ENCODE results near the gene PDLIM1.
"Not testable (repeated sequence)": the region's sequence is repeated elsewhere in the genome, so short reads cannot be mapped to it uniquely, and the experiment has no call there.

PDLIM1 gene

DNA sequence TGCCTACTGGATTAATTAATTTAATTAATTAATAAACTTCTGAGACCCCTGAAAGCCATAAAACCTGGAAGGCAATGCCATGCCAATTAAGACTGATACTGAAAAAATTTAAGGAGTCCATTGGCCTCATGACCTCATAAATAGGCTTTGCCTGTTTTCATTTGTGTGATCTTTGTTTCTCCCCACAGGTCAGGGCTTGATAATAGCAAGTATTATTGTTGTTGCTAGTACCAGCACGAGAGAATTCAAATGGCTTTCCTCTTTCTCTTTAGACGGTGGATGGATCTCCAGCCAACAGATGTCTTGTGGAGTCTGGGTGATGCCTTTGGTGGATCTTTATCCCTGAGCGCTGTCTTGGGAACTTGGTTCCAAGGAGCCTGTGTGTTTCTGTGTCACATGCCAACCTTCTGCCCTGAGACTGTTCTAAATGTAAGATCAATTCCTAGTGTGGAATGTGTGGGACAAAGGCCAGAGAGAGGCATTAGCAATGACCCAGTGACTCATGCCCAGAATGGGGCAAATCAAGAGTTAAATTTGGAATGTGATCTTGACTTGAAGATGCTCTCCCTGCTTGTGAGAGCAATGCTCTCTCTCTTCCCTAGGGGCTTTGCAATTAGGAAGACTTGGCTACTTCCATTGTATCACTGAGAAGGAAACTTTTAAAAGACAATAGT lies 79.1 kb downstream of the PDLIM1 start:
- Mint-ChIP-seq H3K27me3 (peaks cover 7% of the 10 kb centered on the region), H3K4me1 (ENCODE audit: low read depth) (no peaks in the 10 kb centered on the region), H3K9me3 (no peaks in the 10 kb centered on the region), H3K27ac (no peak overlapping the region), H3K36me3 (ENCODE audit: low read depth) (no peaks in the 10 kb centered on the region), H3K4me3 (no peak overlapping the region)

DNA sequence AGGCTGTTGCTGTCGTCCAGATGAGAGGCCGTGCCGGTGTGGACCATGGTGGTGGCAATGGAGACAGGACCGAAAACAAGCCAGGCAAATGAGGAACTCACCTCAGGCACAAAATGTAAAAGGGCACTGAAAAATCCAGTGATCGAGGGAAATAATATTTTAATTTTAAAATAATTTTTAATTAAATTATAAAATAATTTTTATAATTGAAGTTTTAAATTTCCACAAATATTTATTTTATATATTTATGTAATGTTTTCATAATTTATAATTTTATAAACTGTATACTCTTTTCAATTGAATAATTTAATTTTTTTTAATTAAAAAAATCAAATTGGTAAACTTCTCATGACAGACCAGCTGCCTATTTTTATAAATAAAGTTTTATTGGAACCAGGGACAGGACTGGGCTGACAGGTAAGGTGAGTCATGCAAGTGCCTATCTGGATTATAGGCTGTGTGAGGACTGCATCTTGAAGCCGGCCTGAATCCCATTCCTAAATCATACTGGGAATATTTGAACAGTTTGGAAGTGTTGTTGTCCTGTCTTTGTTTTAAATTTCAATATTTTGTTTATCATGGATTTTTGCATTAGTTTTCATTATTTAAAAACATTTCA lies 81.2 kb downstream of the PDLIM1 start:
- H3K36me3 Mint-ChIP-seq (ENCODE audit: low read depth) = no peaks in the 10 kb centered on the region
- no peaks in the 10 kb centered on the region for H3K4me1 Mint-ChIP-seq (ENCODE audit: low read depth)
- no peaks in the 10 kb centered on the region for H3K27me3 Mint-ChIP-seq
- H3K9me3 Mint-ChIP-seq = no peaks in the 10 kb centered on the region
- no peak overlapping the region for H3K4me3 Mint-ChIP-seq
- H3K27ac Mint-ChIP-seq = no peak overlapping the region

DNA sequence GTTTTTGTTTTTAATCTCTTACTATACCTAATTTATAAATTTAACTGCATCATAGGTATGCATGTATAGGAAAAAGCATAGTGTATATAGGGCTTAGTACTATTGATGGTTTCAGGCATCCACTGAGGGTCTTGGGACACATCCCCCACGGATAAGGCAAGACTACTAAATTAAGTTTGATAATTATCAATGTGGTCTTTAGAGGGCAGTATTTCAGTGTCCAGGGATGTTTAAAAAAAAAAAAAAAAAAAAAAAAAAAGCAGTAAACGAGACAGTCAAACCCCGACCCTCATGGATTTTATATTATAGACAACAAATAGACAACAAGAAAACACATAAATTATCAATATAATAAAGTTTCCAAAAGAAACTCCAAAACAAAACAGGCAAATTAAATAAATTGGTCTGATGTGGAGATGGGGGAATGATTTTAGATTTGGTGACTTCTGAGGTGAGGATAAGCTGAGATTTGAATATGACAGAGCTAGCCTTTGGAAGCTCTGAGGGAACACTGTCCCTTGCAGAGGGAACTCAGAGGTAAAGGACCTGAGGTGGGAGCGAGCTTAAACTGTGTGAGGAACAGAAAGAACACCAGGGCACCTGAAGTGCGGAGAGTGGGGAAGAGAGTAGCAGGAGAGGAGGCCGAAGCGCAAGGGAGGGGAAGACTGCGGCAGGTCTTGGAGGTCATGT lies 82.0 kb downstream of the PDLIM1 start:
- Mint-ChIP-seq H3K4me3 (no peak overlapping the region), H3K4me1 (ENCODE audit: low read depth) (no peaks in the 10 kb centered on the region), H3K27me3 (no peaks in the 10 kb centered on the region), H3K9me3 (no peaks in the 10 kb centered on the region), H3K36me3 (ENCODE audit: low read depth) (no peaks in the 10 kb centered on the region), H3K27ac (no peak overlapping the region)

DNA sequence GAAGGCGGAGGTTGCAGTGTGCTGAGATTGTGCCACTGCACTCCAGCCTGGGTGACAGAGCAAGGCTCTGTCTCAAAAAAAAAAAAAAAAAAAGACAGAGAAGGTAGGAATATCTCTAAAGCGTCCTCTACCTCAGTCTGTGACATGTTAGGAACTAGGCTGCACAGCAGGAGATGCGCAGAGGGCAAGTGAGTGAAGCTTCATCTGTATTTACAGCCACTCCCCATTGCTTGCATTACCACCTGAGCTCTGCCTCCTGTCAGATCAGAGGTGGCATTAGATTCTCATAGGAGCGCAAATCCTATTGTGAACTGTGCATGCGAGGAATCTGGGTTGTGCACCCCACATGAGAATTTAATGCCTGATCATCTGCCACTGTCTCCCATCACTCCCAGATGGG lies 87.9 kb downstream of the PDLIM1 start:
- not testable (repeated sequence) for H3K36me3 Mint-ChIP-seq (ENCODE audit: low read depth); H3K27me3 Mint-ChIP-seq; H3K4me1 Mint-ChIP-seq (ENCODE audit: low read depth); H3K27ac Mint-ChIP-seq; H3K9me3 Mint-ChIP-seq; H3K4me3 Mint-ChIP-seq

DNA sequence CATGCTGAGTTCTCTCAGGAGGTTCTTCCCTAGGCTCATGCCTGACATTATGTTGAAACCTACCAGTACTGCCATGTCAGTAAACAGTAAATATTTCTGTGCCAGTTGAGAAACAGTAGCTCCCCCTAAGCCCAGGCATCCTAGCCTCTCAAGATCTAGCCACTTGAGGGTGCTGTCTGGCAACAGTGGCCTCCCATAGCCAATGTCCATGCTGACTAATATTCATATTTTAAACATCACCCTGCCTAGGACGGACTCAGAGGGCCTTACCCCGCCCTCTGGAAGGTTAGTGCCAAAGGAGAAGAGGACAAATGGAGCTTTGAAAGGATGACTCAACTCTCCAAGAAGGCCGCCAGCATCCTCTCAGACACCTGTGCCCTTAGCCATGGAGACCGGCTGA lies 89.1 kb downstream of the PDLIM1 start:
- Mint-ChIP-seq H3K36me3 (ENCODE audit: low read depth) (no peaks in the 10 kb centered on the region), H3K4me1 (ENCODE audit: low read depth) (no peaks in the 10 kb centered on the region), H3K9me3 (no peaks in the 10 kb centered on the region), H3K27me3 (no peaks in the 10 kb centered on the region), H3K27ac (no peak overlapping the region), H3K4me3 (no peak overlapping the region)

DNA sequence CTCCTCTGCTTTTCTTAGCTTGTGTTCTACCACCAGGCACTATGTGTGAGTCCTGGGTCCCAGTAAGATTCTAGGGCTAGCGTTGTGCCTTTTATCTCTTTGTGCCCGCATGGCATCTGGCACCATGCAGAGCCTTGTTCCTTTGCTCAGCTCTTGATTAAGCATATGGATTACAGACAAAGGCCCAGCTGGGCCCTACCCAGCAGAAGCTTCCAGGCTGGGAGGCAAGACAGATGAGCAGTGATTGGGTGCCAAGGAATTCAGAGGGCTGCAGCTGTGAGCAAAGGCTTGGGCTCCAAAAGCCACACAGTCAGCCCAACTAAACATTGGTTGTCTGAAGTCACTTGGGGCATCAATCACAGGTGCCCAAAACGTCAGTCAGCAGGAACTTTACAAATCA lies 94.8 kb downstream of the PDLIM1 start:
- Mint-ChIP-seq H3K36me3 (ENCODE audit: low read depth) (no peaks in the 10 kb centered on the region), H3K27me3 (no peaks in the 10 kb centered on the region), H3K4me1 (ENCODE audit: low read depth) (no peaks in the 10 kb centered on the region), H3K27ac (no peak overlapping the region), H3K9me3 (no peaks in the 10 kb centered on the region), H3K4me3 (no peak overlapping the region)

DNA sequence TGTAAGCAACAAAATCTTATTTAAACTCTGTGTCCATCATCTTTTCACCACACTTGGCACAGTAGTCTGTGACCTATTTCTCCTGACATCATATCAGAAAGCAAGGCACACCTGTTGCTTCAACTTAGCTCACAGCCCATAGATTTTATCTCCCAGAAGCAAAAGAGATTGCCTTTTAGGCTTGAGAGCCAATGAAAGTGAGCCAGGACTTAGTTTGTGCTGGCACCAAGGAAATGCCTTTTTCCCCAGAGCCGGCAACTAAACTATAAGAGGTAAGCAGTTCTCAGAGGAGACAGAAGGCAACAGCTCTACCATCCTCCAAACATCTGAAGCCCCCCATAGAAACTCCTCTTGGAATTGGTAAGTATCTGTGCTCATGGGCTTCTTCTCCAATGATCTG lies 96.9 kb downstream of the PDLIM1 start, which contains the start of gene ACSM6:
TSS of gene ACSM6 (plus strand) at position 295 of the 400 bp plus-strand sequence. CDS start 248 bp downstream, outside the sequence.
- H3K27ac Mint-ChIP-seq = no peak within 1 kb of the TSS

DNA sequence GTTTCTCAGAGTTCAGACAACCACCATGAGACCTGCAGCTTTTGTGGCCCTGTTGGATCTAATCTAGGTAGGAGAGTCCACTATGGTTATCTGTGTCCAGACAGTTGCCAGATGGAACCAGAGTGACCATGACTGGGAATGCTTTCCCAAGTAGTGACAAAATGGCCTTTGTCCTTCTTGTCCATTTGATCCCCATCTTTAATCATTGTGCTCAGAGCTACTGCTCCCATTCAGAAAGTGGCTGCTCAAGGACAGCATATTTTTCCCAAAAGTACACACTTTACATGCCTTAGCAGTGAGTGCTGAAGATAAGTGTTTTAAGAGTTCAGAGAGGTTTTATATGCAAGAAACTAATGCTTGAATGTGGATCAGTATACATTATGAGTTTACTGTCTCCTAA lies 102.2 kb downstream of the PDLIM1 start:
- H3K27ac Mint-ChIP-seq = no peak overlapping the region
- H3K4me1 Mint-ChIP-seq (ENCODE audit: low read depth) = peaks cover 3% of the 10 kb centered on the region
- no peak overlapping the region for H3K4me3 Mint-ChIP-seq
- peaks cover 22% of the 10 kb centered on the region for H3K27me3 Mint-ChIP-seq
- no peaks in the 10 kb centered on the region for H3K36me3 Mint-ChIP-seq (ENCODE audit: low read depth)
- H3K9me3 Mint-ChIP-seq = no peaks in the 10 kb centered on the region

More for the DNA sequence above, 96.9 kb downstream of the PDLIM1 start, which contains the start of gene ACSM6:
- no peaks in the 10 kb centered on the region for H3K27me3 Mint-ChIP-seq
- no peaks in the 10 kb centered on the region for H3K9me3 Mint-ChIP-seq
- H3K4me3 Mint-ChIP-seq = no peak within 1 kb of the TSS
- H3K36me3 Mint-ChIP-seq (ENCODE audit: low read depth) = no peaks in the 10 kb centered on the region
- no peaks in the 10 kb centered on the region for H3K4me1 Mint-ChIP-seq (ENCODE audit: low read depth)

DNA sequence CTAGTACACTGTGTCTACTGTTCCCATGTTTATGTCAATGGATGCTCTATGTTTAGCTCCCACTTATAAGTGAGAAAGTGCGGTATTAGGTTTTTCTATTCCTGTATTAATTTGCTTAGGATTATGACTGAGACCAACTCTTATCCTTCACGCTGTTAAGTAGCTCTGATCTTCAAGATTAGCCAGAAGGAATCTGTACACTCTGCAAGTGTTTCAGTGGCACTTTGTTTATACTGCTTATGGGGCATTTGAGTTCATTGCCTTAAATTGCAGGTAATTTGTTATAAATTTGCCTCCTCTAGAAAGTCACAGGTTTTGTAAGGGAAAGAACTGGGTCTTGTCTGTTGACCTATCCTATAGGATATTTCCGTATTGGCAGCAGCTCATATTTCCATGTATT lies 103.2 kb downstream of the PDLIM1 start:
- Mint-ChIP-seq H3K36me3 (ENCODE audit: low read depth) (no peaks in the 10 kb centered on the region), H3K27ac (no peak overlapping the region), H3K27me3 (peaks cover 25% of the 10 kb centered on the region), H3K9me3 (no peaks in the 10 kb centered on the region), H3K4me3 (no peak overlapping the region), H3K4me1 (ENCODE audit: low read depth) (peaks cover 6% of the 10 kb centered on the region)
